Neural cell (in vitro differentiated cells): Measurements from ENCODE around the gene ST6GAL1. TPM values are rescaled to one million over a fixed set of nuclear protein-coding genes. Genes with fewer than 3 reads are reported as not detected.

Experiments
- H2AFZ ChIP-seq: fragments of 200-600, 300-800 bp; sonication (generic), shearing (Covaris generic); 2 replicates; pipeline ENCODE4 v1.6.0; 2014; ENCODE audit warnings: low read depth, mild to moderate bottlenecking, antibody characterized with exemption, low read length, moderate library complexity
- H3F3A ChIP-seq: fragments of 200-600 bp; shearing (Covaris generic); 2 replicates; pipeline ENCODE4 v1.6.1; 2016; ENCODE audit warnings: mild to moderate bottlenecking, moderate library complexity, mixed read lengths, antibody characterized with exemption, low read length; ENCODE audit not compliant: insufficient read depth, poor library complexity, severe bottlenecking
- H3K27ac ChIP-seq: fragments of 200-600, 300-800 bp; sonication (generic), shearing (Covaris generic); 2 replicates; pipeline ENCODE4 v1.5.1; 2014; ENCODE audit warnings: mild to moderate bottlenecking, low read length, moderate library complexity
- H3K27me3 ChIP-seq: fragments of 300-800, 200-600 bp; sonication (generic), shearing (Covaris generic); 2 replicates; pipeline ENCODE4 v1.6.0; 2014; ENCODE audit warnings: mild to moderate bottlenecking, low read depth, low read length, moderate library complexity; ENCODE audit not compliant: insufficient read depth
- H3K36me3 ChIP-seq: fragments of 300-800, 200-600 bp; sonication (generic), shearing (Covaris generic); 2 replicates; pipeline ENCODE4 v1.5.1; 2014; ENCODE audit warnings: mild to moderate bottlenecking, antibody characterized with exemption, low read length, moderate library complexity; ENCODE audit not compliant: insufficient read depth
- H3K4me2 ChIP-seq: fragments of 300-800, 200-600 bp; sonication (generic), shearing (Covaris generic); 2 replicates; pipeline ENCODE4 v1.6.0; 2014; ENCODE audit warnings: mild to moderate bottlenecking, low read length
- H3K4me3 ChIP-seq: fragments of 300-800, 200-600 bp; sonication (generic), shearing (Covaris generic); 2 replicates; pipeline ENCODE4 v1.5.1; 2014; ENCODE audit warnings: mild to moderate bottlenecking, low read length, moderate library complexity
- H3K79me2 ChIP-seq: fragments of 200-600 bp; shearing (Covaris generic); replicated peaks from 2 replicates; pipeline ENCODE4 v1.6.0; 2014; ENCODE audit warnings: mild to moderate bottlenecking, low read length, moderate library complexity; ENCODE audit not compliant: insufficient read depth
- H3K9ac ChIP-seq: fragments of 300-800, 200-600 bp; sonication (generic), shearing (Covaris generic); 2 replicates; pipeline ENCODE4 v1.6.1; 2016; ENCODE audit warnings: mild to moderate bottlenecking, low read length, mixed read lengths
- H3K9me2 ChIP-seq: fragments of 200-600 bp; shearing (Covaris generic); 2 replicates; pipeline ENCODE4 v1.6.1; 2016; ENCODE audit warnings: mild to moderate bottlenecking, low read length, mixed read lengths; ENCODE audit not compliant: insufficient read depth
- H3K9me3 ChIP-seq: fragments of 200-600, 300-800 bp; sonication (generic), shearing (Covaris generic); 2 replicates; pipeline ENCODE4 v1.6.1; 2016; ENCODE audit warnings: mild to moderate bottlenecking, mixed run types, low read length, moderate library complexity, mixed read lengths
- H4K20me1 ChIP-seq: fragments of 200-600 bp; shearing (Covaris generic); 2 replicates; pipeline ENCODE4 v1.6.1; 2016; ENCODE audit warnings: mild to moderate bottlenecking, mixed run types; ENCODE audit not compliant: insufficient read depth
- CTCF ChIP-seq: fragments of 450-650 bp; IDR thresholded peaks from 2 replicates; pipeline ENCODE4 v1.5.1; 2014; ENCODE audit warnings: antibody characterized with exemption, mild to moderate bottlenecking, moderate library complexity; ENCODE audit not compliant: poor library complexity, severe bottlenecking
- EP300 ChIP-seq: fragments of 450-650 bp; conservative IDR thresholded peaks from 2 replicates; pipeline ENCODE4 v1.6.1; 2014; ENCODE audit warnings: antibody characterized with exemption, mild to moderate bottlenecking, moderate library complexity; ENCODE audit not compliant: poor library complexity, severe bottlenecking
- EZH2 ChIP-seq: fragments of 200-600, 300-800 bp; shearing (Covaris generic), sonication (generic); IDR thresholded peaks from 2 replicates; pipeline ENCODE4 v1.6.1; 2014; ENCODE audit warnings: antibody characterized with exemption, low read length, borderline replicate concordance, mild to moderate bottlenecking; ENCODE audit not compliant: insufficient read depth, poor library complexity, severe bottlenecking
- MXI1 ChIP-seq: fragments of 450-650 bp; conservative IDR thresholded peaks from 2 replicates; pipeline ENCODE4 v1.6.1; 2014; ENCODE audit warnings: antibody characterized with exemption, mild to moderate bottlenecking; ENCODE audit not compliant: poor library complexity, severe bottlenecking
- POLR2AphosphoS5 ChIP-seq: IDR thresholded peaks from 2 replicates; pipeline ENCODE4 v1.6.1; 2012
- RAD21 ChIP-seq: fragments of 450-650 bp; conservative IDR thresholded peaks from 2 replicates; pipeline ENCODE4 v1.6.1; 2014; ENCODE audit warnings: antibody characterized with exemption, mild to moderate bottlenecking, moderate library complexity
- REST ChIP-seq: IDR thresholded peaks from 2 replicates; pipeline ENCODE4 v1.6.1; 2012; ENCODE audit warnings: borderline replicate concordance
- SMC3 ChIP-seq: fragments of 450-650 bp; conservative IDR thresholded peaks from 2 replicates; pipeline ENCODE4 v1.6.1; 2014; ENCODE audit warnings: antibody characterized with exemption, mild to moderate bottlenecking, moderate library complexity; ENCODE audit not compliant: poor library complexity
- TAF1 ChIP-seq: IDR thresholded peaks from 2 replicates; pipeline ENCODE4 v1.6.1; 2012; ENCODE audit warnings: low read depth
- polyA plus RNA-seq: library from polyadenylated mRNA; depleted of rRNA; stranded (reverse); fragments of >200 nt; gene quantifications from 2 replicates; pipeline ENCODE4 v1.2.3, GENCODE V29; 2014

Gene ST6GAL1
- polyA plus RNA-seq, 1 donor from 2014 or later, result 17.6 TPM

GRCh38 chr3:187000711-187001151 lies 70.4 kb downstream of the ST6GAL1 start:
- TF ChIP-seq MXI1 (no peak), SMC3 (no peak), EZH2 (no peak), POLR2AphosphoS5 (no peak), CTCF (no peak), REST (no peak)
- Histone ChIP-seq H3K79me2 (no peaks in the 10 kb centered on the region), H3F3A (no peaks in the 10 kb centered on the region), H3K4me2 (no peak overlapping the region), H3K27me3 (no peaks in the 10 kb centered on the region), H4K20me1 (no peaks in the 10 kb centered on the region), H3K9me3 (no peaks in the 10 kb centered on the region), H3K9me2 (no peaks in the 10 kb centered on the region), H3K36me3 (no peaks in the 10 kb centered on the region), H3K4me3 (no peak overlapping the region), H3K9ac (no peak overlapping the region), H3K27ac (no peak overlapping the region), H2AFZ (no peak overlapping the region)

GRCh38 chr3:187002915-187003314 lies 72.6 kb downstream of the ST6GAL1 start:
- Histone ChIP-seq H3K9ac (no peak overlapping the region), H3K27ac (no peak overlapping the region), H3K27me3 (no peaks in the 10 kb centered on the region), H3K79me2 (no peaks in the 10 kb centered on the region), H3F3A (no peaks in the 10 kb centered on the region), H3K9me2 (no peaks in the 10 kb centered on the region), H3K4me3 (no peak overlapping the region), H3K4me2 (no peak overlapping the region), H3K9me3 (no peaks in the 10 kb centered on the region), H2AFZ (no peak overlapping the region), H3K36me3 (no peaks in the 10 kb centered on the region), H4K20me1 (no peaks in the 10 kb centered on the region)
- TF ChIP-seq MXI1, result no peak
- no peak for TF ChIP-seq CTCF
- TF ChIP-seq TAF1, result no peak
- no peak for TF ChIP-seq REST
- no peak for TF ChIP-seq EZH2
- no peak for TF ChIP-seq EP300
- TF ChIP-seq RAD21, result no peak
- no peak for TF ChIP-seq POLR2AphosphoS5
- TF ChIP-seq SMC3, result no peak
